HCT116 (cell line): ENCODE results near the gene SLC25A20. TPM values are rescaled to one million over a fixed set of nuclear protein-coding genes. Genes with fewer than 3 reads are reported as not detected.

Source experiments
- ATAC-seq: fragments of 200-7000 bp; cut with Tn5 transposase; 2 replicates; pipeline ENCODE4 v1.9.1; 2020; ENCODE audit warnings: mild to moderate bottlenecking, moderate library complexity
- BruUV-seq: library from RNA; stranded (reverse); fragments of 400-500 nt; replicated peaks from 2 replicates; lab custom pipeline; 2021; lab: Mats Ljungman, UMichigan
- CTCF ChIA-PET: fragments of 300-600 bp; sonication (Branson Sonifier 250); formaldehyde crosslinking; loops from one replicate; lab custom pipeline; 2021; ENCODE audit warnings: antibody characterized with exemption; lab: Charles Lee
- POLR2A ChIA-PET: fragments of 300-600, 350-600 bp; sonication (Branson Sonifier 250); formaldehyde crosslinking; loops from one replicate; lab custom pipeline; 2021; ENCODE audit warnings: antibody characterized with exemption; lab: Charles Lee
- RAD21 ChIA-PET, 2 experiments: fragments of 300-600 bp; sonication (Branson Sonifier 250); formaldehyde crosslinking; loops; one replicate each; lab custom pipeline; 2023; ENCODE audit warnings: low total read pairs in 2 of 2; ENCODE audit not compliant: uncharacterized antibody in 2 of 2, unreplicated experiment in 2 of 2, low non-redundant PET in 1 of 2; lab: Charles Lee
- DNase-seq: peaks from one replicate; pipeline ENCODE4 v3.0.0-alpha.2; 2010; ENCODE audit warnings: low read depth, low spot score
- H2AFZ ChIP-seq: fragments of 200-600 bp; shearing (Covaris generic), sonication (generic); 2 replicates; pipeline ENCODE4 v1.6.1; 2017; ENCODE audit warnings: low read depth, mixed run types, mixed read lengths, antibody characterized with exemption, low read length; ENCODE audit not compliant: poor library complexity, severe bottlenecking
- H3K27ac ChIP-seq: 2 replicates; pipeline ENCODE4 v1.5.1; 2012; ENCODE audit warnings: low read depth, low read length
- H3K27me3 ChIP-seq: fragments of 200-600 bp; sonication (generic); 2 replicates; pipeline ENCODE4 v1.6.1; 2016; ENCODE audit warnings: mixed run types, low read length, mixed read lengths; ENCODE audit not compliant: insufficient read depth
- H3K36me3 ChIP-seq, 2 experiments: fragments of 200-500 bp in 1 of 2; fragments of 200-600 bp in 1 of 2; sonication (Bioruptor generic) in 1 of 2; sonication (generic) in 1 of 2; 2 replicates each; pipeline versions ENCODE4 v1.5.1 to v1.6.1; 2014 to 2016; ENCODE audit warnings: low read length in 2 of 2, inconsistent platforms in 1 of 2, mixed read lengths in 1 of 2, mixed run types in 1 of 2; ENCODE audit not compliant: insufficient read depth in 2 of 2, control insufficient read depth in 1 of 2
- H3K4me1 ChIP-seq, 2 experiments: fragments of 200-600 bp in 1 of 2; sonication (generic) in 1 of 2; 2 replicates each; pipeline versions ENCODE4 v1.5.1 to v1.6.1; 2012 to 2017; ENCODE audit warnings: low read length in 2 of 2, inconsistent platforms in 1 of 2, mild to moderate bottlenecking in 1 of 2, mixed read lengths in 1 of 2, mixed run types in 1 of 2, moderate library complexity in 1 of 2; ENCODE audit not compliant: insufficient read depth in 2 of 2, control insufficient read depth in 1 of 2
- H3K4me2 ChIP-seq: fragments of 200-600 bp; sonication (generic); 2 replicates; pipeline ENCODE4 v1.6.1; 2017; ENCODE audit warnings: mixed run types, low read length, mixed read lengths
- H3K4me3 ChIP-seq, 2 experiments: fragments of 200-600 bp in 1 of 2; sonication (generic) in 1 of 2; replicated peaks in 1 of 2; 2 replicates each; pipeline ENCODE4 v1.5.1; 2011 to 2016; ENCODE audit warnings: low read length in 2 of 2, control low read depth in 1 of 2, low read depth in 1 of 2, mild to moderate bottlenecking in 1 of 2, mixed read lengths in 1 of 2, mixed run types in 1 of 2
- H3K79me2 ChIP-seq: fragments of 200-600 bp; sonication (generic); 2 replicates; pipeline ENCODE4 v1.6.1; 2017; ENCODE audit warnings: mild to moderate bottlenecking, mixed run types, low read length, moderate library complexity, mixed read lengths; ENCODE audit not compliant: insufficient read depth
- H3K9ac ChIP-seq: fragments of 200-600 bp; sonication (generic); 2 replicates; pipeline ENCODE4 v1.6.1; 2016; ENCODE audit warnings: low read length, mixed read lengths
- H3K9me2 ChIP-seq: fragments of 200-600 bp; sonication (generic), shearing (Covaris generic); 2 replicates; pipeline ENCODE4 v1.6.1; 2017; ENCODE audit warnings: mixed run types, mild to moderate bottlenecking, moderate library complexity; ENCODE audit not compliant: insufficient read depth
- H3K9me3 ChIP-seq, 2 experiments: fragments of 200-500 bp in 1 of 2; fragments of 200-600 bp in 1 of 2; sonication (Bioruptor generic) in 1 of 2; sonication (generic) in 1 of 2; 2 replicates each; pipeline ENCODE4 v1.6.1; 2014 to 2017; ENCODE audit warnings: low read length in 2 of 2, mixed read lengths in 2 of 2, inconsistent platforms in 1 of 2, low read depth in 1 of 2, mild to moderate bottlenecking in 1 of 2, mixed run types in 1 of 2, moderate library complexity in 1 of 2; ENCODE audit not compliant: control insufficient read depth in 1 of 2, insufficient read depth in 1 of 2
- H4K20me1 ChIP-seq: fragments of 200-600 bp; sonication (generic), shearing (Covaris generic); 2 replicates; pipeline ENCODE4 v1.6.1; 2017; ENCODE audit warnings: mixed run types, mild to moderate bottlenecking, moderate library complexity; ENCODE audit not compliant: insufficient read depth
- CBX3 ChIP-seq: IDR thresholded peaks from 2 replicates; pipeline ENCODE4 v1.6.1; 2012; ENCODE audit warnings: low read depth
- EGR1 ChIP-seq: IDR thresholded peaks from 2 replicates; pipeline ENCODE4 v1.6.1; 2012; ENCODE audit warnings: low read depth
- FOSL1 ChIP-seq: IDR thresholded peaks from 2 replicates; pipeline ENCODE4 v1.6.1; 2012; ENCODE audit warnings: low read depth
- JUND ChIP-seq: IDR thresholded peaks from 2 replicates; pipeline ENCODE4 v1.6.1; 2012
- ZFX ChIP-seq: fragments of 450-650 bp; IDR thresholded peaks from 2 replicates; pipeline ENCODE4 v1.6.1; 2017
- intact Hi-C: fragments of 100-400 bp; cut with micrococcal nuclease; formaldehyde crosslinking; loops from 2 replicates; pipeline ENCODE4 v1.10.0; 2022
- total RNA-seq: library from RNA; stranded (reverse); gene quantifications from one replicate; pipeline ENCODE4 v1.2.1, GENCODE V29; 2021; ENCODE audit not compliant: unreplicated experiment
- TF ChIP-seq, protein P1 (sequence below): IDR thresholded peaks from 2 replicates; pipeline ENCODE4 v1.6.1; 2012

SLC25A20 gene
- total RNA-seq, 1 experiment from 2014 or later, result 8.7 TPM

DNA sequence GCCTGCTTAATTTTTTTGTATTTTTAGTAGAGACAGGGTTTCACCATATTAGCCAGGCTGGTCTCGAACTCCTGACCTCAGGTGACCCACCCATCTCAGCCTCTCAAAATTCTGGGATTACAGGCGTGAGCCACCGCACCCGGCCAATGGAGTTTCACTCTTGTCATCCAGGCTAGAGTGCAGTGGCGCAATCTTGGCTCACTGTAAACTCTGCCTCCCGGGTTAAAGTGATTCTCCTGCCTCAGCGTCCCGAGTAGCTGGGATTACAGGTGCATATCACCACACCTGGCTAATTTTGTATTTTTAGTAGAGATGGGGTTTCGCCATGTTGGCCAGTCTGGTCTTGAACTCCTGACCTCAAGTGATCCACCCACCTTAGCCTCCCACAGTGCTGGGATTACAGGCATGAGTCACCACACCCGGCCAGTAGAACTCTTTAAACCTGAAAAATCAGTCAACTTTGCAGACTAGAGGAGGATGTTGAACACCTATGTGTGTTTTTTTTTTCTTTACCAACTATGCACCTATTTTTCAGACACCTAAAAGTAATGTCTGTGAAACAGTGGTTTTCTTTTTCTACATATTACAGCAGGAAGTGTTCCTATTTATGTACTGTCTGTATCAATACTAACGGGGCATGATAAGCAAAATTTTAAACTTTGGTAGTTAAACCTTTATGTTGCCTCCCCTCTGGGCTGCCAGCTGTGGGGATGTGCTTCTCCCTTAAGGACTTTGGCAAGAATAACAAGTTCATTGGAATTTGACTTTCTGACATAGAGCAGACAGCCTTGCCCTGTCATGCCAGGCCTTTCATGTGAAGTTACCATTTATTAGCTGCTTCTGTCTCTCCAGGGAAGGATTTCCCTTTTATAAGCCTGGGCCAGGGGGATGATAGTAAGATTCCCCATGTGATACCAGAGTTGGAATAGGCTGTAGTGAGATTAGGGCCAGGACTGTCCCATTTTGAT is 28.0 kb upstream of the SLC25A20 start:
- CTCF ChIA-PET, result no interaction called here
- peak overlapping the region; percentile 15; the same call in 1 of the 2 replicates for H3K27ac ChIP-seq
- peaks cover 98% of the 10 kb centered on the region for H3K79me2 ChIP-seq
- no peaks in the 10 kb centered on the region for H3K9me2 ChIP-seq
- peaks cover 16 to 28% of the 10 kb centered on the region in 2 experiments for H3K4me1 ChIP-seq
- TF ChIP-seq CBX3, result no peak
- 0 out of 2 replicates have a peak, but pooled peaks have one; percentile 35 for TF ChIP-seq FOSL1
- peak; percentile 68 for TF ChIP-seq EGR1
- 0 out of 2 replicates have a peak, but pooled peaks have one; percentile 10 for TF ChIP-seq JUND
- H3K27me3 ChIP-seq, result no peaks in the 10 kb centered on the region
- DNase-seq (no peak), ATAC-seq (peak; percentile 77)
- H3K4me3 ChIP-seq, result no peak overlapping the region
- peaks cover 20% of the 10 kb centered on the region; the same call in 1 of the 2 replicates for H4K20me1 ChIP-seq
- H3K9me3 ChIP-seq, result no peaks in the 10 kb centered on the region
- no peak overlapping the region for H3K9ac ChIP-seq
- peaks cover 27 to 34% of the 10 kb centered on the region in 2 experiments for H3K36me3 ChIP-seq
- POLR2A ChIA-PET, result no interaction called here
- peak overlapping the region; percentile 40 for H3K4me2 ChIP-seq
- H2AFZ ChIP-seq, result no peak overlapping the region
- RAD21 ChIA-PET, result no interaction called here
- BruUV-seq, result TSS peak; percentile 3
- intact Hi-C loops, result no loop called here

- no peaks in the 10 kb centered on the region for H3K9me2 ChIP-seq
- TSS peak; percentile 74 for BruUV-seq
- peak overlapping the region; percentile 56 to 99 for H3K4me3 ChIP-seq
- peak overlapping the region; percentile 98 for H3K9ac ChIP-seq
- H3K36me3 ChIP-seq, result peaks cover 8 to 12% of the 10 kb centered on the region in 2 experiments
- POLR2A ChIA-PET, result interaction anchor here (0.7 to 1.4 kb wide), 6 partner anchors 9 to 1421 kb away, joined by 3 to 4 read pairs (median 3); partner anchors contain the start of genes IP6K2, PRKAR2A and QRICH1
- peak overlapping the region; percentile 90 for H3K4me2 ChIP-seq
- no peaks in the 10 kb centered on the region for H3K9me3 ChIP-seq
- peak; percentile 46 for ATAC-seq
- H3K4me1 ChIP-seq, result peaks cover 11 to 15% of the 10 kb centered on the region in 2 experiments
- RAD21 ChIA-PET, result no interaction called here
- CTCF ChIA-PET, result interaction anchor here (1.0 to 1.2 kb wide), 2 partner anchors 69 to 180 kb away, joined by 3 read pairs; no protein-coding TSS in a partner anchor
- no peak for TF ChIP-seq CBX3
- TF ChIP-seq, protein P1, sequence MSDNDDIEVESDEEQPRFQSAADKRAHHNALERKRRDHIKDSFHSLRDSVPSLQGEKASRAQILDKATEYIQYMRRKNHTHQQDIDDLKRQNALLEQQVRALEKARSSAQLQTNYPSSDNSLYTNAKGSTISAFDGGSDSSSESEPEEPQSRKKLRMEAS, result peak; percentile 68
- TF ChIP-seq ZFX, result peak; percentile 76
- peak; percentile 48 for DNase-seq
- H4K20me1 ChIP-seq, result no peaks in the 10 kb centered on the region
- H3K79me2 ChIP-seq, result peaks cover 50% of the 10 kb centered on the region
- intact Hi-C loops, result no loop called here
- H2AFZ ChIP-seq, result no peak overlapping the region
- H3K27me3 ChIP-seq, result no peaks in the 10 kb centered on the region
- peak overlapping the region; percentile 98 for H3K27ac ChIP-seq
Observed at GRCh38 chr3:48919215-48920138, 20.8 kb upstream of the SLC25A20 start.
